HG03520 (cell line): ENCODE results near the gene GNG4.
"Not testable (repeated sequence)": the region's sequence is repeated elsewhere in the genome, so short reads cannot be mapped to it uniquely, and the experiment has no call there.

Experiments
- ATAC-seq: cut with Tn5 transposase; IDR thresholded peaks from one replicate; pipeline ENCODE4 v1.9.1; 2021; ENCODE audit warnings: mild to moderate bottlenecking, moderate library complexity; ENCODE audit not compliant: unreplicated experiment

GNG4 gene

DNA sequence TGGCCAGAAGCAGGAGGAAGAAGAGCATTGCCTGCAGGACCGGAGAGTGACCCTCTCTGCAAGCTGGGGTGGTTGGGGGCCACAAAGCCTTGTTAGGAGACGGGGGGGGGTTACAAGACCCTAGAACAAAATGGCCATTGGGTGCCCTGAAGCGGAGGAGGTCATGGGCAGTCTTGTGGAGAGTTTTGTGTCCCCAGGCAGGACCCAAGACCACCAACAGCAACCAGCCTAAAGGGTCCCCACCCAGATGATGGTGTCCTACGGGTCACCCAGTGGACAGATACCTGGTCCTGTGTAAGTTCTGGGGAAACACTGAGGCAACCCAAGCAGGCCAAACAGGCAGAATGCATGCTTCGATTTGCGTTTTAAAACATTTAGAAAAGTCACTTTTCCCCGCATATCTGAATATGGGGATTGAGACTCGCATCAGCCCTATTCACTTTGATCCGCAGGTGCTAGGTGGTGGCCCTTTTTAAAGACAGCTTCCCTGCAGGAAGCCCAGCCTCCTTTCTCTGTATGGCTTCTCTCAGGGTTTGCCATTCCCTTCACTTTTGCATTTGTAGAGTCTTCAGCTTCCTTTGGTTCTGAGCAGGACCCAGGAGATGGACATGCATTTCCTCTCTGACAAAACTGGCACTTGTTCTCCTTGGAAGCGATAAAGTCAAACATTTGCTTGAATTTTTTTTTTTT lies 21.1 kb downstream of the GNG4 start:
- ATAC-seq: no peak

DNA sequence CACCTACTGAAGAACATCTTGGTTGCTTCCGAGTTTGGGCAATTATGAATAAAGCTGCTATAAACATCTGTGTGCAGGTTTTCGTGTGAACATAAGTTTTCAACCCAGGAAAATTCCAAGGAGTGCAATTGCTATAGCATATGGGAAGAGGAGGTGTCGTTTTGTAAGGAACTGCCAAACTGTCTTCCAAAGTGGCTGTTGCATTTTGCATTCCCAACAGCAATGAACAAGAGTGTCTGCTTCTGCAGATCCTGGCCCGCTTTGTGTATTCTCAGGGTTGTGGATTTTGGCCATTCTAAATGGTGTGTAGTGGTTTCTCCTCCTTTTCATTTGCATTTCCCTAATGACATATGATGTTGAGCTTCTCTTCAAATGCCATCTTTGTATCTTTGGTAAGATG lies 23.8 kb downstream of the GNG4 start:
- no peak for ATAC-seq

DNA sequence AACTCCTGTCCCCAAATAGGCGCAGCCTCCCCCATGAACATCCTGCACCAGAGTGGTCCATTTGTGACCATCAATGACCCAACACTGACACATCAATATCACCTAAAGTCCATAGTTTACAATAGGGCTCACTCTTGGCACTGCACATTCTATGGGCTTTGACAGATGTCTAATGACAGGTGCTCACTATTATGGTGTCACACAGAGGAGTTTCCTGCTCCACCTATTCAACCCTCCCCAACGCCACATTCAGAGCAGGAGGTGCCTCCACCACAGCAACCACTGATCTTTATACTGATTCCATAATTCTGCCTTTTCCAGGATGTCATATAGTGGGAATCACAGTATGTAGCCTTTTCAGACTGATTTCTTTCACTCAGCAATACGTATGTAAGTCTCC lies 24.2 kb downstream of the GNG4 start:
- no peak for ATAC-seq

DNA sequence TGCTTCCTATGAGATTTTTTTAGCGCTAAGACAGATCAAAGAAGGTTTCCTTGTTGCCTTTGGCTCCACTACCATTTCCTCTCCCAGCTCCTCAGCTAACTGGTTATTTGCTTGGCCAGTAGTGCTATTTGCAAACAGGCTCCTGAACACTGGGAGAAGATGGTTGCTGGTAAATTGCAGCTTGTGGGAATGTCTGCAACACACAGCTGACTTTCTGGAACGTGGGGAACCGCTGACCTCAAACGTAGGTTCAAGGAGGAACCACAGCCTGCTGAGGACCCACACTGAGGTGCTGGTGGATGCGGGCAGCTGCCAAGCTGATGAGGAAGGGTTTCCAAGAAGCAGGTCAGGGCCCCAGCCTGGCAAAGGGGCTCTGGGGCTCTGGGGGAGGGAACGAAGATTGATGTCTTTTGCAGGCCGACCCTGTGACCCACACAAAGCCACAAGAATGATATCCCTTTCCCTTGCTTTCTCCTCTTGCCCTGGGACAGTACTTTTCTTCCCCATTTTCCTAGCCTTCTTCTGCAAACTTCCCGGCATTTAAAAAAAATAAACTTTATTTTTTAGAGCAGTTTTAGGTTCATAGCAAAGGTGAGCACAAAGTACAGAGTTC lies 24.8 kb downstream of the GNG4 start:
- no peak for ATAC-seq

DNA sequence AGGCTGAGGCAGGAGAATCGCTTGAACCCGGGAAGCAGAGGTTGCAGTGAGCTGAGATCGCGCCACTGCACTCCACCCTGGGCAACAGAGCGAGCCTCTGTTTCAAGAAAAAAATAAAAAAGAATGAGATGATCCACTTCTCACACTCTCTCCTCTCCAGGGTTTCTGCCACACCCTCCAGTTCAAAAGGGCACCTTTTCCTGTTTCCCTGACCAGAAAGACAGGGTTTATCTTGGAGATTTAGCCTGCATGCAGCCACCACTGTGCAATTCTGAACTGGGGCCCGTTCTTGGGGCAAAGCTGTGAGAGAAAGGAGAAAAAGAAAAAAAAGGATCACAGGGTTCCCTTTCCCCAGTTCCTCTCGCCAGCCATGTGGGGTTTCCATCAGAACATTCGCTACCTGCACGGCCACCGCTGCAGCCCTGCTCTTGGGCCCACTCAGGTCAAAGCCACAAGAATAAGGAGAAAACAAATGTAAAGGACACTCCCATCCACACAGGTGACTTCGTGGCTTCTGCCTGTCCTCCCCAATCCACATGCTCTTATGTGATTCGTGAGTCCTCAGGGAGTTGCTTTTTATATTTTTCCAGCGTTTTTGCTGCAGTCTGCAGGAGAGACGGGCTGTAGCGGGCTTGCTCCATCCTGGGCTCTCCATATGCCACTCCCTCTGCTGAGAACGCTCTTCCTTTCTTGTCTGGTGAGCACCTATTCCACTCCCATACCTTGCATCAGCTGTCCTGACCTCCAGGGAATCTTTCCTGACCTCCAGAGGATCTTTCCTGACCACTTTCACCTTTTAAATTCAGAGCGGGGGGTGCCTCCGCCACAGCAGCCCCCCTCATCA lies 26.4 kb downstream of the GNG4 start:
- no peak for ATAC-seq

DNA sequence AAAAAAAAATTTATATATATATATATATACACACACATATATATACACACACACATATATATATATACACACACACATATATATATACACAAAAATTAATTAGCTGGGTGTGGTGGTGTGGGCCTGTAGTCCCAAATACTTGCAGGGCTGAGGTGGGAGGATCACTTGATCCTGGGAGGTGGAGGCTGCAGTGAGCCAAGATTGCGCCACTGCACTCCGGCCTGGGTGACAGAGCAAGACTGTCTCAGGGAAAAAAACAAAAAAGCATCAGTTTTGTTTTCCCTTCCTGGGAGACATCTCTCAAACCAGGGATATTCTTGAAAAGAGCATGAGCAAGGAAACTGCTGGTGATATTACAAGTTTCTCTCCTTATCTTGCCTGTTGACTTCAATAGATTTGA lies 30.4 kb downstream of the GNG4 start:
- not testable (repeated sequence) for ATAC-seq

DNA sequence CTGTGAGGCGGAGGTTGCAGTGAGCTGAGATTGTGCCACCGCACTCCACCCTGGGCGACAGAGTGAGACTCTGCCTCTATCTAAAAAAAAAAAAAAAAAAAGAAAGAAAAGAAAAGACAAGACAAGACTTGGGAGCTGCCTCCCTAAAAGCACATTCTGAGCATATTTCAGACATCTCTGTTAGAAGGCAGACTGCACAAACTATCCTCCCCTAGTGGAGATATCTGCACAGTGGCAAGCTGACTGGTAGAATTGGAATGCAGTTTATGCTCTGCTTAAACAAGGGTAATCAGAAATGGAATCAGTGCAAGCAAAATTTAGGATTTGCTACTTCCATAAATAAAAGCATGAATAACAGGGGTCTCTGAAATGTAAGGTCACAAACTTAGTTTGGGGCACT lies 31.8 kb downstream of the GNG4 start:
- no peak for ATAC-seq

DNA sequence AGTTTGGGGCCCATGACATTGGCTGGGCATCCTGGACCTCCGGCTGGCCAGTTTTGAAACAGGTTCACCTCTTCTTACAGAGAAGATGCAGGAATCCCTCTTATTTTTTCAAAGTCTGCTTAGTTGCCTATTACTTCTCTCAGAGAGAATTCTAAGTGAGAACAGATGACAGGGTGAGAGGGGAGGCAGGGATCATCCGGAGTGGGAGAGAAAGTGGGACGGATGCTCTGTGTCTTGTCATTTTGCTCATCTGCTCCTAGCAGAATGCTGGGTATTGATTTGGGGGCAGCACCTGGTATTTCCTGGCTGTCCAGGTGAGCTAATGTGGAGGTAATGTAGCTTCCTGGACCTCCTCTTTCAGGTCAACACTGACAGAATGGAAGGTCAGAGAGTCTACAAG lies 32.4 kb downstream of the GNG4 start:
- ATAC-seq: no peak

DNA sequence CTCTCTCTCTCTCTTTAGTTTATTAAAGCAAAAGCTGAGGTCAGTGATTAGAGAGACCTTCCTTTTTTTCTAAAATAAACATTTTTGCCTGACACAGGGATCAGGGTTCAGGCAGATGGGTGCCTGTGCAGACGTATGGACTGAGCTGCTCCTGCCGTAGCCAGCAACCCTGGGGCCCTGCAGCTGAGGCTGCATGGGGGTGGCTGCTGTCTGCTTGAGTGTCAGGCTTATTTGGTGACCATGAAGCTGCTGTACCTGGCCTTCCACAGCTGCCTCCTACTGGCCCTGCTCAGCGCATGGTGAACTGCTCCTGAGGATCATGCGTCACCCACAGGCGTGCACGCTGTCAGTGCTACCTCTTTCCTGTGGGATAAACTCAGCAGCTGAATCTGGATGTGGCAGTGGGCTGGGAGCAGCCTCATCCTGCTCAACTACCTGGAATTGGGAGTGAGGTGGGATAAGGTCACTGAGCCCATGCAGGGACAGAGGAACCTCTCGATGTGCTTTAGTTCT lies 35.1 kb downstream of the GNG4 start:
- ATAC-seq: no peak

DNA sequence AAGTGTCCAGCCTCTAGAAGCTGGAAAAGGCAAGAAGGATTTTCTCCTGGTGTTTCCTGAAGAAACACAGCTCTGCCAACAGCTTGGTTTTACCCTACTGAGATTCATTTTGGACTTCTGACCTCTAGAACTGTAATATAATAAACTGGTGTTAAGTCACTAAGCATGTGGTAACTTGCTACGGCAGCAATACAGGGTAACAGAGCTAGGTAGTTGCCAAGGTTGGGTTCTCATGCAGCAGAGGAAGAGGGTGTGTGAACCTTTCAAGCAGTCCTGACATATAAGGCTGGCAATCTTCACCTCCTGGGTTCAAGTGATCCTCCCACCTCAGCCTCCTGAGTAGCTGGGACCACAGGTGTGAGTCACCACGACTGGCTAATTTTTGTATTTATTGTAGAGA lies 36.0 kb downstream of the GNG4 start:
- no peak for ATAC-seq

DNA sequence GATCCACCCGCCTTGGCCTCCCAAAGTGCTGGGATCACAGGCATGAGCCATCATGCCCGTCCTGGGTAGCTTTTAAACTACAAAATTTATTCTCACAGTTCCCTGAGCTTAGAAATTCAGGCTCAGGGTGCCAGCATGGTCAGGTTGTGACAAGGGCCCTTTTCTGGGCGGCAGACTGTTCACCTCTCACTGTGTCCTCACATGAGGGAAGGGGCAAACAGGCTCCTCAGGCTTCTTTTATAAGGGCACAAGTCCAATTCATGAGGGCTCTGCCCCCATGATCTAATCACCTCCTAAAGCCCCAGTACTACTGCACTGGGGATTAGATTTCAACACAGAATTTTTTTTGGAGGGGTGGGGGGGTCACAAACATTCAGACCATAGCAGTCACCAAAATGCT lies 36.8 kb downstream of the GNG4 start:
- no peak for ATAC-seq

DNA sequence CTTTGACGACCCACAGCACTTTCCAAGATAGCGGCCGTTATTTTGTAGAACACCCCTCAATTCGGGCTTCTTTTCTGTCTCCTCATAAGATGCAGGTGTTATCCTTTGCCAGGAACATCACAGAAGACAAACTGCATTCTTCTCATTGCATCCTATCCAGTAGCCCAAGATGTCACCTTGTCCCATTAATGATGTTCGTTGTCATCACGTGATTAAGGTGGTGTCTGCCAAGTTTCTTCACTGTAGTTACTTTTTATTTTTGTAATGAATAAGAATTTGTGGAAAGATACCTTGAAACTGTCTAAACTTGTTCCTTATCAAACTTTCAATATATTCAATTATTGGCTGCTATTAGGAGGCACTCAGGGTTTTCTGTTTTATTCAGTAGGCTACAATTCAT lies 39.4 kb downstream of the GNG4 start:
- ATAC-seq: no peak

DNA sequence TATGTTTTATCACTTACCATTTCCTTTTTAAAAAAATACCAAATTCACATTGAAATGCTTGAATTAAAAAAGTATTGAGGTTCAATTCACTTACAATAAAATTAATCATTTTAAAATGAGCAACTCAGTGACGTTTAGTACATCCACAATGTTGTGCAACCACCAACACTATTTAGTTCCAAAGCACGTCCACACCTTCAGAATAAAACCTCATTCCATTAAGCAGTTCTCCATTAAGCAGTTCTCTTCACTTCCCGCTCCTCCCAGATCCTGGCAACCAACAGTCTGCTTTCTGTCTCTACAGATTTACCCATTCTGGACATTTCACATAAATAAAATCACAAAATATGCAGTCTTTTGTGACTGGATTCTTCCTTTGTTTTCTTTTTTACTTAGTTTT lies 41.3 kb downstream of the GNG4 start:
- ATAC-seq: no peak

DNA sequence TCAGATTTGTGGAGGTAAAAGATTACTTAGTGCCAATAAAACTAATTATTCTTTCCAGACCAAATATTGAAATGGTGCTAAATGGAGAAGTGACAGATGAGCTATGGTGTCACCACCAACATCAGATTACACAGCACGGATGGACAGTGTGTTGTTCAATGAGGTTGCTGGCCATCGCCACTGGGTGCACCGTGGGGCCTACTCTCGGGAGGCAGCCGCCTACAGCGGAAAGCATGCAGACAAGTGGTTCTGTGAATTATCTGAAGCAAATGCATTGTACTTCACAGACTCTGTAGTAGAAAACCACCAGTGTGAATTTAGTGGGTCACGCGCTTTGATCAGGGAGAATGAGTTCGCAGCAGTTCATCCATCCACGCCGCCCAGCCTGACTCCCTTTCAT lies 42.3 kb downstream of the GNG4 start:
- no peak for ATAC-seq

DNA sequence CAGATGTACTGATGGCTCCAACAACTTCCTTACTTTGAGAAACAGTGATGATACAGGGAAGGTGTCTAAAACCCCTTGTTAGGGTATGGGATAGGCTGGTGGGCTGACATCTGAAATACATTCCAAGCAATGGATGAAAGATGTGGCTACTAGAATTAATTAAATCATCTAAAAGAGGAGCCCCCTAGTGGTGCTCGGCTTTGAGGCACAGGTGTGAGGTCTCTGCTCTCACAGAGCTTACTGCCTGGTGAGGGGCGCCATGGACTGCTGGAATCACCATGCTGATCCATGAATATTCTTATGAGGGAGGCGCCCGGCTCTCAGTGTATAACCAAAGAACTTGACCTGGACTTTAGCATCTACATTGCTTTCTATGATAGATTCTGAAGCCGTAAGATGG lies 48.5 kb downstream of the GNG4 start:
- ATAC-seq: no peak

DNA sequence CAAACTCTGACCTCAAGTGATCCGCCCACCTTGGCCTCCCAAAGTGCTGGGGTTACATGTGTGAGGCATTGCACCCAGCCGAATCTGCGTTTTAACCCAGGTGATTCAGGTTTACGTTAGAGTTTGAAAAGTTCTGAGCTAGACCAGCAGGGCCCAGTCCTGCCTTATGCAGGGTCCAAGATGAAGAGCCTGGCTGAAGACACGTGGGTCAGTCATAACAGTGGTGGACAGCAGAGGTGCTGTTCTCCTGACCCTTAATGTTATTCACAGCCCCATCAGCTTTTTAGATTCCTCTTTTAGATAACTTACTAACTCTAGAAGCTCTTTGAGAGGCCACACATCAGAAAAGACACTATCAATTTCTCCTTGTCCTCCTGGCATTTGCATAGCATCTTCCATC lies 50.0 kb downstream of the GNG4 start:
- ATAC-seq: no peak

DNA sequence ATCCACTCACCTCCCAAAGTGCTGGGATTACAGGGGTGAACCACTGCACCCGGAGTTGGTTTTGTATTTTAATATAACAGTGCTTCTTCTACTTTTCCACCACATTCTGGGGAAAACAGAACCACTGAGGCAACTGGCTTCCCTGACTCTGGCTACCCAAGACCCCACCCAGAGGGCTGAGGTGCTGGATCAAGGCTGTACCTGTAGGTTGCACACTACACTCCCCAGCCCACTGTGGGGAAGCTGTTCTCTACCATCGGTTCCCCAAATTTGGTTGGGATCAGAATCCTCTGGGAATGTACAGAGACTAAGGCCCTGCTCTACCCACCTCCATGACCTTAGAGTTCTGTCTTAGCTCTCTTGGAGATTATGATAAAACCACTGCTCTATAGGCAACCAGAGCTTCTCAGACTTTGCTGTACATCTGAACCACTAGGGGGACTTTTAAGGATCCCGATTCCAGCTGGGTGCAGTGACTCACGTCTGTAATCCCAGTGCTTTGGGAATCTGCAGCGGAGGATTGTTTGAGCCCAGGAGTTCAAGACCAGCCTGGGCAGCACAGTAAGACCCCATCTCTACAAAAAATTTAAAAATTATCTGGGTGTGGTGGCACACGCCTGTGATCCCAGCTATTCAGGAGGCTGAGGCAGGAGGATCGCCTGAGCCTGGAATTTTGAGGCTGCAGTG lies 51.6 kb downstream of the GNG4 start:
- ATAC-seq: no peak

DNA sequence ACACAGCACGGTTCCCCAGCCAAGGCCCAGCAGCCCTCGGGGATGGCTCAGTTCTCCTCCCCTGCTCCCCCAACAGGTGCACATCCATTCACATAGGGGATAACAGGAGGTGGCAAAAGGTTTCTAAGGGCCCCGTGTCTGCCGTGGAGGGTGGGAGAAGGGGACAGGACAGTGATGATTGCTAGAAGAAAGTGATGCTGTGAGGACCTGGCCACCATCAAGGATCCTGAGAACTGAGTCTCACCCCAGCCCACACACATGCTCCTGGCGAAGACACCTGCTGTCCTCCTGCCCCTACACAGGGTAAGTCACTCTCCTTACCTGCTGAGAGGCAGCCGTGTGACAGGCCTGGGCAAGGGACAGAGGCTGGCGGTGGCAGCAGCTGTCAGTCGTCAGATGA lies 54.5 kb downstream of the GNG4 start:
- ATAC-seq: no peak

DNA sequence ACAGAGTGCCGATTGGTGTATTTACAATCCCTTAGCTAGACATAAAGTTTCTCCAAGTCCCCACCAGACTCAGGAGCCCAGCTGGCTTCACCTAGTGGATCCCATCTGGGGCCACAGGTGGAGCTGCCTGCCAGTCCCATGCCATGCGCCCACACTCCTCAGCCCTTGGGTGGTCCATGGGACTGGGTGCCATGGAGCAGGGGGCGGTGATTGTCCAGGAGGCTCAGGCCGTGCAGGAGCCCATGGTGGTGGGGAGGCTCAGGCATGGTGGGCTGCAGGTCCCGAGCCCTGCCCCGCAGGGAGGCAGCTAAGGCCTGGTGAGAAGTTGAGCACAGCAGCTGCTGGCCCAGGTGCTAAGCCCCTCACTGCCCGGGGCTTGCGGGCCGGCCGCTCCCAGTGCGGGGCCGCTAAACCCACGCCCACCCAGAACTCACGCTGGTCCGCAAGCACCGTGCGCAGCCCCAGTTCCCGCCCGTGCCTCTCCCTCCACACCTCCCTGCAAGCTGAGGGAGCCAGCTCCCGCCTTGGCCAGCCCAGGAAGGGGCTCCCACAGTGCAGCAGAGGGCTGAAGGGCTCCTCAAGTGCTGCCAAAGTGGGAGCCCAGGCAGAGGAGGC lies 55.2 kb downstream of the GNG4 start:
- ATAC-seq: not testable (repeated sequence)

DNA sequence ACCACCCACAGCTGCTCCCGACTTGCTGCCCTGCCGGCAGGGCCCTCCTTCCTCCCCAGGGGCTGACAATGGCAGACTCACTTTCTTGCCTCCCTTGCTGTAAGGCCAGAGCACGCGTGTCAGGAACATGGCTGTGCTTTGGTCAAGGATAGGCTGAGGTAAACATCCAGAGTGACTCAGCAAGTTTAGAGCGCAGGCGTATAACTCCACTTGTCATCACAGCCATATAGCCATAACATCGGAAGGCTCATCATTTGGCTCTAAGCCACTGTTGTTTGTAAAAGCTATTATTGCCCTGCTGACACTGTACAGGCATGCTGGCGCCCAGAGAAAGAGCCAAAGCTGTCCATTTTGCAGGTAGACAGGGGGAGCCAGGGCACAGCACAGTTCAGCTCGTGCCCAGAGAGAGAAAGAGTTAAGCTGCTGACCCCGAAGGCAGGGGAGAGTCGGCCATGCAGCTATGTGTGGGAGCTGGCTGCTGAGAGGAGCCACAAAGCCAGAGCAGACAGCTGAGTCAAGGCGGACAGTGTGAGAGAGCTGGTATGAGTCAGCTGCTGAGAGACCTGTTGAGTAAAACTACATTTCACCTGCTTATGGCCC lies 60.6 kb downstream of the GNG4 start:
- no peak for ATAC-seq

DNA sequence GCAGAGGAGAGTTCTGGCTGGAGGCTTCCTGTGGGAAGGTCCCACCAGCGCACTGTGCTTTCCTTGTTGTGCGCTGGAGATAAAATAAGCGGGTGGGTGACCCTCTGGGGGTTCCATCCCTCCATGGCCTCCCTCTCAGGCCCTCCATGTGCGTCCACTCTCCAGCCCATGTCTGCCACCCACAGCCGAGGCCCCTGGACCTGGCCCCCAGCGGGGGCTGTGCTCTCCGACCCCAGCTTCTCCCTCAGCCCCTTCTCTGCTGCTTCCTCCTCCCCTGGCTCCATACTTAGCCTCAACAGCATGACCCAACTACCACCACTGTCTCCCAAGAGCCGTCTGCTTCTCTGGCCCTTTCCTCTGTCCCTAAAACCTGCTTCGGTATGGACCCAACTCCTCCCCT lies 61.4 kb downstream of the GNG4 start:
- no peak for ATAC-seq
